Measurements from ENCODE around the gene TRIM2. TPM values are rescaled to one million over a fixed set of nuclear protein-coding genes. Genes with fewer than 3 reads are reported as not detected.

TRIM2 gene
- total RNA-seq, 1 donor from 2014 or later, result 28.7 TPM

DNA sequence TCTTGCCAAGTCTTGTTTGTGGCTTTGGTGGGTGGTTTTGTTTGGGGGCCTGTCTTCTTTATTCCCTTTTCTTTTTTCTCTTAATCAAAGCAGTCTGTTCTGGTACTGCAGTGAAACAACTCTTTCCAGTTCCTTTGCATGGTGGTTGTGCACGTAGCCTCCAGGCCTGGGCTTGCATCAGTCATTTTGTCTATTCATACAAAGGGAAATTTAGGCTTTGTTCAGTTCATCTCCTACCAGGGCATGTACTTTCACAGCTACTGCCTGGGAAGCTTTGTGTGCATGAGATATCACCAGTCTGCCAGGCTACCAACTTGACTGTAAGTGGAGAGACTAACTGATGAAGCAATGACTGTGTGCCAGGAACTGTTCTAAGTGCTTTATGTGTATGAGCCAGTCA lies 8.5 kb downstream of the TRIM2 start:
- intact Hi-C loops (cut with DNase I), result no loop called here
- no peak overlapping the region for H3K4me3 ChIP-seq
- no peaks in the 10 kb centered on the region for H3K9me3 ChIP-seq
- H3K27me3 ChIP-seq, result no peaks in the 10 kb centered on the region
- H3K27ac ChIP-seq, result peak overlapping the region; percentile 61
- H3K36me3 ChIP-seq, result no peaks in the 10 kb centered on the region
- DNase-seq (ENCODE audit: extremely low spot score in 2 of 2), result no peak
- no peak for TF ChIP-seq POLR2AphosphoS5 (IDR thresholded peaks at IDR 0.05; ENCODE audit: insufficient read depth in 1 of 2, low read depth in 1 of 2)
- TF ChIP-seq, protein P1, sequence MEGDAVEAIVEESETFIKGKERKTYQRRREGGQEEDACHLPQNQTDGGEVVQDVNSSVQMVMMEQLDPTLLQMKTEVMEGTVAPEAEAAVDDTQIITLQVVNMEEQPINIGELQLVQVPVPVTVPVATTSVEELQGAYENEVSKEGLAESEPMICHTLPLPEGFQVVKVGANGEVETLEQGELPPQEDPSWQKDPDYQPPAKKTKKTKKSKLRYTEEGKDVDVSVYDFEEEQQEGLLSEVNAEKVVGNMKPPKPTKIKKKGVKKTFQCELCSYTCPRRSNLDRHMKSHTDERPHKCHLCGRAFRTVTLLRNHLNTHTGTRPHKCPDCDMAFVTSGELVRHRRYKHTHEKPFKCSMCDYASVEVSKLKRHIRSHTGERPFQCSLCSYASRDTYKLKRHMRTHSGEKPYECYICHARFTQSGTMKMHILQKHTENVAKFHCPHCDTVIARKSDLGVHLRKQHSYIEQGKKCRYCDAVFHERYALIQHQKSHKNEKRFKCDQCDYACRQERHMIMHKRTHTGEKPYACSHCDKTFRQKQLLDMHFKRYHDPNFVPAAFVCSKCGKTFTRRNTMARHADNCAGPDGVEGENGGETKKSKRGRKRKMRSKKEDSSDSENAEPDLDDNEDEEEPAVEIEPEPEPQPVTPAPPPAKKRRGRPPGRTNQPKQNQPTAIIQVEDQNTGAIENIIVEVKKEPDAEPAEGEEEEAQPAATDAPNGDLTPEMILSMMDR (IDR thresholded peaks at IDR 0.05), result no peak
- TF ChIP-seq POLR2A (IDR thresholded peaks at IDR 0.05), result no peak
- peaks cover 10% of the 10 kb centered on the region for H3K4me1 ChIP-seq

DNA sequence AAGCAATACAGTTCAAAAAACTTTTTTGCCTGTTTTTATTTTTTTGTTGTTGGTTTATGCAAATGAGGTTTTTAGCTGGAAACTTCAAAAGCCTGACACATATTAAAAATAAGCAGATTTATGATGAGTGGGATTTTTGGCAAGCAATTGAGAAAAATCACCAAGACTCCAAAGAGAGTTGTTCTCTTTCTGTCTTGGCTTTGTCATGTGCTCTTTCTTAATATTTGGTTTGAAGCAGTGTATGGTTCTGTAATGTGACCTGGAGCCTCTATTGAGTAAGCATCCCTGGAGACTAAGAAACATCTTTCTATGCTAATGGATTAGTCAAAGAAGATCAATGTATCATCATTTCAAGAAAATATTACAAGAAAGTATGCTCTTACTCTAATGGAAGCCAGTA lies 11.7 kb downstream of the TRIM2 start:
- Histone ChIP-seq H3K27me3 (no peaks in the 10 kb centered on the region), H3K9me3 (no peaks in the 10 kb centered on the region), H3K36me3 (no peaks in the 10 kb centered on the region), H3K4me3 (no peak overlapping the region), H3K27ac (no peak overlapping the region), H3K4me1 (peaks cover 10% of the 10 kb centered on the region)
- intact Hi-C loops (cut with DNase I), result no loop called here
- DNase-seq (ENCODE audit: extremely low spot score in 2 of 2), result no peak
- TF ChIP-seq POLR2AphosphoS5 (IDR thresholded peaks at IDR 0.05; ENCODE audit: insufficient read depth in 1 of 2, low read depth in 1 of 2) (no peak), POLR2A (IDR thresholded peaks at IDR 0.05) (no peak)
- TF ChIP-seq, protein P1 (IDR thresholded peaks at IDR 0.05), result no peak

DNA sequence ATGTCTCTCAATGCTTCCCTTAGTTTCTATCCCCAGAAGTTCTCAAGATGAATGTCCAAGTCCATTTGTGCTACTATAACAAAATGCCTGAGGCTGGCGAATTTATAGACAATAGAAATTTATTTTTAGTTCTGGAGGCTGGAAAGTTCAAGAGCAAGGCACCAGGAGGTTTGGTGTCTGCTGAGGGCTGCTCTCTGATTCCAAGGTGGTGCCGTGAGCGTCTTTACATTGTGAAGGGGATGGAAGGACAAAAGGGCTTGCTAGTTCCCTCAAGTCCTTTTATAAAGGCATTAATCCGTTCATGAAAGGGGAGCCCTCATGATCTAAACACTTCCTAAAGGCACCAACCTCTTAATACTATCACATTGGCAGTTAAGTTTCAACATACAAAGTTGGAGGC lies 12.3 kb downstream of the TRIM2 start:
- H3K4me1 ChIP-seq, result peaks cover 10% of the 10 kb centered on the region
- H3K9me3 ChIP-seq, result no peaks in the 10 kb centered on the region
- no peaks in the 10 kb centered on the region for H3K36me3 ChIP-seq
- no peak overlapping the region for H3K27ac ChIP-seq
- no peak for TF ChIP-seq POLR2AphosphoS5 (IDR thresholded peaks at IDR 0.05; ENCODE audit: insufficient read depth in 1 of 2, low read depth in 1 of 2)
- TF ChIP-seq, protein P1 (IDR thresholded peaks at IDR 0.05), result no peak
- no peak for TF ChIP-seq POLR2A (IDR thresholded peaks at IDR 0.05)
- DNase-seq (ENCODE audit: extremely low spot score in 2 of 2), result no peak
- no peaks in the 10 kb centered on the region for H3K27me3 ChIP-seq
- no peak overlapping the region for H3K4me3 ChIP-seq
- intact Hi-C loops (cut with DNase I), result no loop called here

DNA sequence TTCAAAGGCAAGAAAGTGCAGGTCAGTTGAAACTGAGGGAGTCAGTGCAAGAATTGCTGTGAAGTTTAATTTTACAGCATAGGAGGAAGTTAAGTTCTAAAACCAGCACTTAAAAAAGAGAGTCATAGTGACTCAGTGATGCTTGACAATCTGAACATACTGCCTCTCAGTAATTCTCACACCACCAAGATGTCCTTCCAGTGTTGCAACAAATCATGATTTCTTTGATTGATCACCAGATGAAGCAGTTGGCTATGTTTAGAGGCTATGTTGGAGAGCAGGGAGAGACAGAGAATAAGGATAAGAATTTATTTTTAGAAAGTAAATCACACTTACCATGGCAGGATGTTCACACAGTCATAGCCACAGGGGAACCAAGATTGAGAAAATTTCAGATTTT lies 13.2 kb downstream of the TRIM2 start:
- no peak for DNase-seq (ENCODE audit: extremely low spot score in 2 of 2)
- peaks cover 8% of the 10 kb centered on the region for H3K4me1 ChIP-seq
- H3K27me3 ChIP-seq, result no peaks in the 10 kb centered on the region
- intact Hi-C loops (cut with DNase I), result no loop called here
- H3K27ac ChIP-seq, result no peak overlapping the region
- TF ChIP-seq POLR2A (IDR thresholded peaks at IDR 0.05) (no peak), POLR2AphosphoS5 (IDR thresholded peaks at IDR 0.05; ENCODE audit: insufficient read depth in 1 of 2, low read depth in 1 of 2) (no peak)
- TF ChIP-seq, protein P1 (IDR thresholded peaks at IDR 0.05), result no peak
- no peaks in the 10 kb centered on the region for H3K9me3 ChIP-seq
- no peak overlapping the region for H3K4me3 ChIP-seq
- H3K36me3 ChIP-seq, result no peaks in the 10 kb centered on the region

DNA sequence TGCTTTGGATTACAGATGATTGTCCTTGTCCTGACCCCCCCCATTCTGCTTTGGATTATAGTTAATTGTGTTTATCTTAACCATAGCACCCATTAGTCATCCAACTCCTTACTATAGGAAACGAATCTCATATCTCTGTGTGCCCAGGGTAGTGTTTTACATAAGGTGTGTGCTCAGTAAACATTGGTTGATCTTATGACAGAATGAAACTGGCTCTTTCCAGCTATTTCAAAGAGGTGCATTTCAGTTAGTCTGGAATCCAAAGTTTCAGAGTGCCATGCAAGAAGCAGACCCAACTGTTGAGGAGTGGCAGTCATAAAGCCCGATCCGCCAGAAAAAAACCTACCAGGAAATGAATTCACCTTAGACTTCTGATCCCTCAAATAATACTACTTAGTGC lies 14.7 kb downstream of the TRIM2 start:
- H3K9me3 ChIP-seq, result no peaks in the 10 kb centered on the region
- H3K27ac ChIP-seq, result no peak overlapping the region
- no peaks in the 10 kb centered on the region for H3K27me3 ChIP-seq
- TF ChIP-seq POLR2AphosphoS5 (IDR thresholded peaks at IDR 0.05; ENCODE audit: insufficient read depth in 1 of 2, low read depth in 1 of 2) (no peak), POLR2A (IDR thresholded peaks at IDR 0.05) (no peak)
- TF ChIP-seq, protein P1 (IDR thresholded peaks at IDR 0.05), result no peak
- H3K4me1 ChIP-seq, result peaks cover 14% of the 10 kb centered on the region
- H3K36me3 ChIP-seq, result no peaks in the 10 kb centered on the region
- H3K4me3 ChIP-seq, result no peak overlapping the region
- intact Hi-C loops (cut with DNase I), result no loop called here
- no peak for DNase-seq (ENCODE audit: extremely low spot score in 2 of 2)

Measured in vagina (tissue), 2 donors.